ENCODE measurements around the gene IARS2.

The IARS2 gene

GRCh38 chr1:220121791-220122530 lies 28.0 kb downstream of the IARS2 start:
- no peaks in the 10 kb centered on the region for H3K4me1 ChIP-seq (ENCODE audit: control insufficient read depth, insufficient read depth, low read length)
- H3K4me3 ChIP-seq (ENCODE audit: low read depth, low read length): no peak overlapping the region
- no peaks in the 10 kb centered on the region for H3K9me3 ChIP-seq (ENCODE audit: control insufficient read depth, insufficient read depth, low read length)
- no peak overlapping the region for H3K9ac ChIP-seq (ENCODE audit: low read depth, low read length)
- no peaks in the 10 kb centered on the region for H3K36me3 ChIP-seq (ENCODE audit: control insufficient read depth, insufficient read depth, low read length)
- no peaks in the 10 kb centered on the region for H3K27me3 ChIP-seq (ENCODE audit: control insufficient read depth, insufficient read depth, low read length)

- no peak overlapping the region for H3K9ac ChIP-seq (ENCODE audit: low read depth, low read length)
- H3K4me3 ChIP-seq (ENCODE audit: low read depth, low read length): no peak overlapping the region
- no peaks in the 10 kb centered on the region for H3K27me3 ChIP-seq (ENCODE audit: control insufficient read depth, insufficient read depth, low read length)
- H3K36me3 ChIP-seq (ENCODE audit: control insufficient read depth, insufficient read depth, low read length): no peaks in the 10 kb centered on the region
- H3K9me3 ChIP-seq (ENCODE audit: control insufficient read depth, insufficient read depth, low read length): no peaks in the 10 kb centered on the region
- no peaks in the 10 kb centered on the region for H3K4me1 ChIP-seq (ENCODE audit: control insufficient read depth, insufficient read depth, low read length)
Measured at GRCh38 chr1:220123066-220123465, 29.1 kb downstream of the IARS2 start.

DNA sequence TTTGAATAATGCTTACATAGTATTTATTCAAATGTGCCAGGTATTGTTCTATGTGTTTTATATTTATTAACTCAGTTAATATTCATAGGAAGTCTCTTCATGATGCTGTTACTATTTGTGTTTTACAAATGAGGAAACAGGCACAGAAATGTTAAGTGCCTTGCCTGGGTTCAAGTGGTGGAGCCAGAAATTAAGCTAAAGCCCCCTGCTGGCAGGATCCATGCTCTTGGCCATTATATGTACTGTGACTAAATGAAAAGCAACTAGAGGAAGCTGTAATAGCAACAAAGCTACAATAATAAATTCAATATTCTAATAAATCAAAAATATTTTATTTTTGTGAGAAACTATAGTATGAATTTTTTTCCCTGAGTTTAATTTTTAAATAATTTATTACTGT lies 30.0 kb downstream of the IARS2 start:
- Histone ChIP-seq H3K36me3 (ENCODE audit: control insufficient read depth, insufficient read depth, low read length) (no peaks in the 10 kb centered on the region), H3K9ac (ENCODE audit: low read depth, low read length) (no peak overlapping the region), H3K4me1 (ENCODE audit: control insufficient read depth, insufficient read depth, low read length) (no peaks in the 10 kb centered on the region), H3K4me3 (ENCODE audit: low read depth, low read length) (no peak overlapping the region), H3K9me3 (ENCODE audit: control insufficient read depth, insufficient read depth, low read length) (no peaks in the 10 kb centered on the region), H3K27me3 (ENCODE audit: control insufficient read depth, insufficient read depth, low read length) (no peaks in the 10 kb centered on the region)

DNA sequence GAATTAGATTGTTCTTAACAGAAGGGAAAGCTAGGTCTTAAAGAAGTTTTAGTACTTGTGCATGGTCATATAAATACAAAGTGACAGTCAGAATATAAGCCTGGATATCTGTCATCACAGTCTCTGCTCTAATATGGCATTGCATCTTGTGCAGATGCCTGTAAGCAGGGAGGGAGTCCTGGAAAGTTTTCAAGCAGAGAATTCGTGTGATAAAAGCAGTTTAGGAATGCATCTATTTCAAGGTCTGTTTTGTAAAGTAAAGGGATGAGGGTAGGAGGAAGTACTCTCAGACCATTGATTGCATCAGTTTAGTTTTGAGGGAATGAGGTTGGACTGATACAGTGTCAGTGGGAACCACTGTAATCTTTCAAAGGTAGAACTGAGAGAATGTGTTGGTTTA lies 30.6 kb downstream of the IARS2 start:
- no peaks in the 10 kb centered on the region for H3K36me3 ChIP-seq (ENCODE audit: control insufficient read depth, insufficient read depth, low read length)
- no peak overlapping the region for H3K4me3 ChIP-seq (ENCODE audit: low read depth, low read length)
- H3K27me3 ChIP-seq (ENCODE audit: control insufficient read depth, insufficient read depth, low read length): no peaks in the 10 kb centered on the region
- H3K9me3 ChIP-seq (ENCODE audit: control insufficient read depth, insufficient read depth, low read length): no peaks in the 10 kb centered on the region
- no peak overlapping the region for H3K9ac ChIP-seq (ENCODE audit: low read depth, low read length)
- H3K4me1 ChIP-seq (ENCODE audit: control insufficient read depth, insufficient read depth, low read length): no peaks in the 10 kb centered on the region

- Histone ChIP-seq H3K4me3 (ENCODE audit: low read depth, low read length) (no peak overlapping the region), H3K27me3 (ENCODE audit: control insufficient read depth, insufficient read depth, low read length) (no peaks in the 10 kb centered on the region), H3K9me3 (ENCODE audit: control insufficient read depth, insufficient read depth, low read length) (no peaks in the 10 kb centered on the region), H3K4me1 (ENCODE audit: control insufficient read depth, insufficient read depth, low read length) (no peaks in the 10 kb centered on the region), H3K36me3 (ENCODE audit: control insufficient read depth, insufficient read depth, low read length) (no peaks in the 10 kb centered on the region), H3K9ac (ENCODE audit: low read depth, low read length) (no peak overlapping the region)
Measured at GRCh38 chr1:220127076-220127475, 33.1 kb downstream of the IARS2 start.

GRCh38 chr1:220129479-220130210 lies 35.7 kb downstream of the IARS2 start:
- Histone ChIP-seq H3K9ac (ENCODE audit: low read depth, low read length) (no peak overlapping the region), H3K27me3 (ENCODE audit: control insufficient read depth, insufficient read depth, low read length) (no peaks in the 10 kb centered on the region), H3K9me3 (ENCODE audit: control insufficient read depth, insufficient read depth, low read length) (no peaks in the 10 kb centered on the region), H3K4me1 (ENCODE audit: control insufficient read depth, insufficient read depth, low read length) (no peaks in the 10 kb centered on the region), H3K36me3 (ENCODE audit: control insufficient read depth, insufficient read depth, low read length) (no peaks in the 10 kb centered on the region), H3K4me3 (ENCODE audit: low read depth, low read length) (no peak overlapping the region)

- Histone ChIP-seq H3K4me1 (ENCODE audit: control insufficient read depth, insufficient read depth, low read length) (no peaks in the 10 kb centered on the region), H3K9me3 (ENCODE audit: control insufficient read depth, insufficient read depth, low read length) (no peaks in the 10 kb centered on the region), H3K4me3 (ENCODE audit: low read depth, low read length) (no peak overlapping the region), H3K27me3 (ENCODE audit: control insufficient read depth, insufficient read depth, low read length) (no peaks in the 10 kb centered on the region), H3K9ac (ENCODE audit: low read depth, low read length) (no peak overlapping the region), H3K36me3 (ENCODE audit: control insufficient read depth, insufficient read depth, low read length) (peaks cover 6% of the 10 kb centered on the region)
Measured at GRCh38 chr1:220135755-220136154, 41.8 kb downstream of the IARS2 start.

GRCh38 chr1:220137019-220137786 lies 43.3 kb downstream of the IARS2 start:
- Histone ChIP-seq H3K4me1 (ENCODE audit: control insufficient read depth, insufficient read depth, low read length) (no peaks in the 10 kb centered on the region), H3K36me3 (ENCODE audit: control insufficient read depth, insufficient read depth, low read length) (peaks cover 6% of the 10 kb centered on the region), H3K9ac (ENCODE audit: low read depth, low read length) (no peak overlapping the region), H3K9me3 (ENCODE audit: control insufficient read depth, insufficient read depth, low read length) (no peaks in the 10 kb centered on the region), H3K4me3 (ENCODE audit: low read depth, low read length) (no peak overlapping the region), H3K27me3 (ENCODE audit: control insufficient read depth, insufficient read depth, low read length) (no peaks in the 10 kb centered on the region)

GRCh38 chr1:220139966-220140365 lies 46.0 kb downstream of the IARS2 start:
- H3K4me1 ChIP-seq (ENCODE audit: control insufficient read depth, insufficient read depth, low read length): no peaks in the 10 kb centered on the region
- H3K4me3 ChIP-seq (ENCODE audit: low read depth, low read length): no peak overlapping the region
- no peaks in the 10 kb centered on the region for H3K27me3 ChIP-seq (ENCODE audit: control insufficient read depth, insufficient read depth, low read length)
- no peak overlapping the region for H3K9ac ChIP-seq (ENCODE audit: low read depth, low read length)
- H3K9me3 ChIP-seq (ENCODE audit: control insufficient read depth, insufficient read depth, low read length): no peaks in the 10 kb centered on the region
- H3K36me3 ChIP-seq (ENCODE audit: control insufficient read depth, insufficient read depth, low read length): peaks cover 6% of the 10 kb centered on the region

DNA sequence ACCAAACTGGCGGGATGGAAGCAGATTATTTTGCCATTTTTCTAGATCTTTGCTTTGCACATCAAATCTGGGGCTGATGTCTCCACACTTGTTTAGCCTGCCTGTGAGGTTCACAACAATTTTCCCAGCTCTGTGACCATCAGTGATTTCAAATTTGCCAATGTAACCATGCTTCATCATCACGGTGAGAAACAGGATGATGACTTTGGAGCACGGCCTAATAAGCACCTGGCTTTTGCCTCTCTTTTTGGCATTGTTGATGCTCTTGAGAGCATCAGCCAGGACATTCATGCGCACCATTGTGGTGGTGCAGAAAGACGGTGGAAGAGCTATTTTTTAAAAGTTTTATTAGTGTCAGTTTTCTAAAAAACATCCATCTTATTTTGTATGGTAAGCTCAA lies 50.1 kb downstream of the IARS2 start:
- Histone ChIP-seq H3K9ac (ENCODE audit: low read depth, low read length) (no peak overlapping the region), H3K9me3 (ENCODE audit: control insufficient read depth, insufficient read depth, low read length) (no peaks in the 10 kb centered on the region), H3K4me3 (ENCODE audit: low read depth, low read length) (no peak overlapping the region), H3K27me3 (ENCODE audit: control insufficient read depth, insufficient read depth, low read length) (no peaks in the 10 kb centered on the region), H3K4me1 (ENCODE audit: control insufficient read depth, insufficient read depth, low read length) (no peaks in the 10 kb centered on the region), H3K36me3 (ENCODE audit: control insufficient read depth, insufficient read depth, low read length) (peaks cover 3% of the 10 kb centered on the region)

- H3K9ac ChIP-seq (ENCODE audit: low read depth, low read length): no peak overlapping the region
- no peaks in the 10 kb centered on the region for H3K9me3 ChIP-seq (ENCODE audit: control insufficient read depth, insufficient read depth, low read length)
- H3K4me1 ChIP-seq (ENCODE audit: control insufficient read depth, insufficient read depth, low read length): no peaks in the 10 kb centered on the region
- no peaks in the 10 kb centered on the region for H3K27me3 ChIP-seq (ENCODE audit: control insufficient read depth, insufficient read depth, low read length)
- H3K36me3 ChIP-seq (ENCODE audit: control insufficient read depth, insufficient read depth, low read length): peaks cover 3% of the 10 kb centered on the region
- H3K4me3 ChIP-seq (ENCODE audit: low read depth, low read length): no peak overlapping the region
Measured at GRCh38 chr1:220149742-220150141, 55.8 kb downstream of the IARS2 start.

All from iPS-15b (cell line).